BLaER1 treated with 17β-estradiol and CSF1 and Interleukin-3, amounts not matched to agents 10 nM and 100 nM (cell line): ENCODE measurements around the gene APOBEC4.
A peak's percentile ranks its signal among the peaks of the same experiment; 100 is the strongest.

Experiments
- H3K27ac ChIP-seq, 11 experiments: shearing (Covaris generic); formaldehyde crosslinking; 2 replicates each; pipeline ENCODE4 v1.8.1; 2022
- H3K27me3 ChIP-seq, 11 experiments: shearing (Covaris generic); formaldehyde crosslinking; 2 replicates each; pipeline ENCODE4 v1.8.1; 2022
- H3K36me3 ChIP-seq, 11 experiments: shearing (Covaris generic); formaldehyde crosslinking; 2 replicates each; pipeline ENCODE4 v1.8.1; 2022
- H3K4me1 ChIP-seq, 10 experiments: shearing (Covaris generic); formaldehyde crosslinking; 2 replicates each; pipeline ENCODE4 v1.8.1; 2022
- H3K4me2 ChIP-seq, 11 experiments: shearing (Covaris generic); formaldehyde crosslinking; 2 replicates each; pipeline ENCODE4 v1.8.1; 2022
- H3K4me3 ChIP-seq, 10 experiments: shearing (Covaris generic); formaldehyde crosslinking; 2 replicates each; pipeline ENCODE4 v1.8.1; 2022
- H3K9ac ChIP-seq, 11 experiments: shearing (Covaris generic); formaldehyde crosslinking; 2 replicates each; pipeline ENCODE4 v1.8.1; 2022
- H3K9me3 ChIP-seq, 11 experiments: shearing (Covaris generic); formaldehyde crosslinking; replicated peaks in 1 of 11; 2 replicates each; pipeline ENCODE4 v1.8.1; 2022
- H4K20me1 ChIP-seq, 11 experiments: shearing (Covaris generic); formaldehyde crosslinking; 2 replicates each; pipeline ENCODE4 v1.8.1; 2022
- Cebpa-rat ChIP-seq, 11 experiments: shearing (Covaris generic); IDR thresholded peaks; 2 replicates each; pipeline ENCODE4 v1.8.1; 2022

The APOBEC4 gene

DNA sequence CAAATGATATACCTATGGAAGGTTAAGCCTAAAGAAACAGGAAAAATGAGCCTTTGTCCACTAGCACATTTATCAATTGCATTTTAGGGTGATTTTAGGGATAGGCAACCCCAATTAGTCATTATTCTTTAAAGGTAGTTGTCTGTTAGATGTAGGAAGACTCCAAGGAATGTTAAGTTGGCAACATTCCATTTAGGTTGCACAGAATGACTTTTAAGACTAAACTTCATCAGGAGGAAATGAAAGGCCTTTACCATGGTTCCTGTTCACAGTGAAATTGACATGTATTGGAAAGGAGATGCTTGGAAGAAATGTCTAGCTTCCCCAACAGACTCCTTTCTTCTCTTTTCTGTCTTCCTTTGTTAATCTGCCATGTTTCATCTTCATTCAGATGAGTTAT is 1.6 kb upstream of the APOBEC4 start:
- H3K9ac ChIP-seq: no peak overlapping the region
- H4K20me1 ChIP-seq: no peaks in the 10 kb centered on the region
- H3K4me3 ChIP-seq: no peak overlapping the region
- H3K27ac ChIP-seq: peak overlapping the region in 6 of 11 experiments; percentile 2 to 65 (median 14); a peak in 4 of 22 replicates
- peak overlapping the region; percentile 64 to 89 (median 76); a peak in 21 of 22 replicates for H3K4me2 ChIP-seq
- H3K27me3 ChIP-seq: no peaks in the 10 kb centered on the region
- peaks cover 0 to 7% (median 0%) of the 10 kb centered on the region in 11 experiments; a peak in 2 of 22 replicates for H3K9me3 ChIP-seq
- no peak for TF ChIP-seq Cebpa-rat (IDR thresholded peaks at IDR 0.05)
- peaks cover 42 to 54% (median 47%) of the 10 kb centered on the region in 10 experiments for H3K4me1 ChIP-seq
- no peaks in the 10 kb centered on the region for H3K36me3 ChIP-seq

DNA sequence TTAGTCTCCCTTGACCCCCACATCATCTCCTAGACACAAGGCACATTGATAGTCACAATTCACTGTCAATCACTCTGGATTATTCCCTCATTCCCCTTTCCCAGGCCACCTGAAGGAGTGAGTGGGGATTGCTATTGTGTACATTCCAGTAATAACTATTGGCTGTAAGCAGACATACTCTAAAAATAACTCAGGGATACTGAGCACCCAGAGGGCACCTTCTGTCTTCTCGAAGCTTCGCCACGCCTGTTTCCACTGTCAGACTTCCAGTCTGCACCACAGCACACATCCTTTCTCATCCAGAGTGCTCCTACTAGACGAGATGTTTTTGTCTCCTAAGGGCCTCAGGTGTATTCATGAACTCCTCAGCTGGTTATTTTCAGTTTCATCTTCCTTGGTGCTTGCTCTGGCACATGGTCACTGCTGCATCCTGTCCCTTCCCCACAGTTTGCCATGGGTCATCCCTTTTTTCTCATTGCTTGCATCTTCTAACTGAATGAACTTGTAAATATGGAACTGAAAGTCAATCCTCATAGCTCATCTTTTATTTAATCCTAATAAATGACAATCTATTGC is 848 bp upstream of the APOBEC4 start:
- Histone ChIP-seq H3K9ac (peak overlapping the region in 4 of 11 experiments; percentile 6 to 52 (median 18); a peak in 2 of 22 replicates), H3K4me3 (no peak overlapping the region), H3K4me2 (peak overlapping the region; percentile 64 to 89 (median 76)), H3K36me3 (no peaks in the 10 kb centered on the region), H3K4me1 (peaks cover 42 to 54% (median 47%) of the 10 kb centered on the region in 10 experiments), H4K20me1 (no peaks in the 10 kb centered on the region), H3K27me3 (no peaks in the 10 kb centered on the region), H3K9me3 (peaks cover 0 to 7% (median 0%) of the 10 kb centered on the region in 11 experiments; a peak in 2 of 22 replicates), H3K27ac (peak overlapping the region; percentile 17 to 77 (median 43); a peak in 16 of 22 replicates)
- no peak for TF ChIP-seq Cebpa-rat (IDR thresholded peaks at IDR 0.05)

DNA sequence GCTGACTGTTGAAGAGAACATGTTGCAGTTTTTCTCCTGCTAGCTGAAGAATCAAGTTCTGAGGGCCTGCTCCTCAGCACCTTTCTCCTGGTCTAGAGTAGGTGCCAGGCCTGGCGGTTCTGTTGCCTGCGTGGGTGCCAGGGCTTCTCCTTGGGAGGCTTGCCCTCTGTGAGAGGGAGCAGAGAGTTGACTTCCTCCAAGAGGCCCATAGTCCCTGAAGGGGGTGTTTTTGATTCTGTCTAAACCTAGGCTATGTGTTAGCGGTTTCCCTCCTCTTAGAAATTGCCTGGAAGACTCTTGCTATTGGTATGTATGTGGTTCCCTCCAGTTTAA is 312 bp upstream of the APOBEC4 start:
- Histone ChIP-seq H3K36me3 (no peaks in the 10 kb centered on the region), H3K4me3 (no peak overlapping the region), H3K9me3 (peaks cover 0 to 7% (median 0%) of the 10 kb centered on the region in 11 experiments; a peak in 2 of 22 replicates), H3K4me1 (peaks cover 42 to 56% (median 47%) of the 10 kb centered on the region in 10 experiments), H3K9ac (peak overlapping the region in 4 of 11 experiments; percentile 6 to 52 (median 18); a peak in 2 of 22 replicates), H3K4me2 (peak overlapping the region; percentile 64 to 89 (median 76)), H3K27ac (peak overlapping the region; percentile 17 to 77 (median 43); a peak in 18 of 22 replicates), H4K20me1 (no peaks in the 10 kb centered on the region), H3K27me3 (no peaks in the 10 kb centered on the region)
- TF ChIP-seq Cebpa-rat (IDR thresholded peaks at IDR 0.05): no peak

DNA sequence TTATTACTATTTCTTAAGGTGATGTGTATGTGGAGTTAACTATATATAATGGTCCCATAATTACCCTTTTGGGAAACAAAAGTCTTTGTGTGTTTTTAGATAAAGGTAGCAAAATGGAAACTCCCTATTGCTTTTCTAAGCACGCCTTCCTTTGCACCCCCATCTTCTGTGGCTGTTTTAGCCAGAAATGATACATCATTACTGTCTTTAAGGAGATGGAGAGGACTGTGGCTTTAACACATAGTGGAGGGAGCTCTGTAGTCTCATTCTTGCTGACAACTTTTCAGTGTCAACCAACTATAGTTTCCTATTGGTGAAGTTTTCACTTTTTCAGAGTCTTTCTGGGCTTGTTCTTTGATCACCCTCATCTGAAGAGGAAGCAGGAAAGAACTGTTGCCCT is 1.0 kb downstream of the APOBEC4 start:
- no peak for TF ChIP-seq Cebpa-rat (IDR thresholded peaks at IDR 0.05)
- H3K36me3 ChIP-seq: no peaks in the 10 kb centered on the region
- peak overlapping the region in 9 of 11 experiments; percentile 24 to 77 (median 52); a peak in 18 of 22 replicates for H3K27ac ChIP-seq
- H3K4me2 ChIP-seq: peak overlapping the region; percentile 64 to 89 (median 76); a peak in 21 of 22 replicates
- H3K9me3 ChIP-seq: no peaks in the 10 kb centered on the region
- no peak overlapping the region for H3K4me3 ChIP-seq
- peak overlapping the region in 4 of 11 experiments; percentile 0 to 49 (median 16); a peak in 5 of 22 replicates for H3K9ac ChIP-seq
- H3K27me3 ChIP-seq: no peaks in the 10 kb centered on the region
- peaks cover 42 to 69% (median 47%) of the 10 kb centered on the region in 10 experiments for H3K4me1 ChIP-seq
- no peaks in the 10 kb centered on the region for H4K20me1 ChIP-seq

DNA sequence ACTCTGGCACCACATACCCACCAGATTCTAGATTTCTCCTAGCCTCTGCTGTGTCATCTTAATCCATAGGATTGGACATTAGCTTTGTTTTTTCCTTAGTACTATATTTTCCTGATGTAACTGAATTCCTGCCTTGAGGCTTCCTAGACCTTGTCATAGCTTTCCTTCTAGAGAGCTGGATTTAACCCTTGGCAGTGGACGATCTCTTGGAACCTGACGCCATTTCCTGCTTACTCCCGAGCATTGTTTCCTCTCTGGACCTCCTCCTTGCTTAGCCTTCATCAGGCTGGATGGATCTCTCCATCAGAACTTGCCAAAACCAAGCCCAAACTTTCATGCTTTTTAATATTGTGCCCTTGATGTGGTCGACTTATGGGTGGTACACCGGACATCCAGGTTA is 1.5 kb downstream of the APOBEC4 start:
- Histone ChIP-seq H3K9me3 (no peaks in the 10 kb centered on the region), H3K4me3 (no peak overlapping the region), H3K9ac (peak overlapping the region in 3 of 11 experiments; percentile 0 to 49 (median 3); a peak in 3 of 22 replicates), H4K20me1 (no peaks in the 10 kb centered on the region), H3K4me1 (peaks cover 43 to 74% (median 48%) of the 10 kb centered on the region in 10 experiments), H3K36me3 (no peaks in the 10 kb centered on the region), H3K27ac (peak overlapping the region in 7 of 11 experiments; percentile 39 to 77 (median 54); a peak in 13 of 22 replicates), H3K4me2 (peak overlapping the region; percentile 64 to 89 (median 76); a peak in 21 of 22 replicates), H3K27me3 (no peaks in the 10 kb centered on the region)
- TF ChIP-seq Cebpa-rat (IDR thresholded peaks at IDR 0.05): no peak

DNA sequence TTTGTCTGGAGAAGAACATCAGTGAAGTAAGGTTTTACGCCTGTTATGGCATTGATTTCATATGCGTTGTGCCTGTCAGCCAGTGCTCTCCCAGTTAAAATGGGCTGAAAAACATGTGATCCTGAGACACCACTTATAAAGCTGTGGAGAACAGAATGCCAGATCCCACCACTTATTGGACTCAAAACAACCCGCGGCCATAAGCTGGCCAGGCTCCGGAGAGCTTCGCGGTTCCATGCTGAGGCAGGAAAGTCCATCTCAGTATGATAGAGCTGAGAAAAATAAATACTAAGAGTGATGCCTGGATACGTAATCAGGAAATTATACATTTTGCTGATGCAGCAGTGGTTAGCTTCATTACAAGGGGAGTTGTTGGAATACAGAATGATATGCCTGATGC is 5.1 kb downstream of the APOBEC4 start:
- Histone ChIP-seq H3K27me3 (no peaks in the 10 kb centered on the region), H3K4me2 (peak overlapping the region in 2 of 11 experiments; percentile 2 to 15; a peak in 1 of 22 replicates), H3K36me3 (no peaks in the 10 kb centered on the region), H3K4me3 (no peak overlapping the region), H3K9ac (no peak overlapping the region), H3K4me1 (peaks cover 19 to 43% (median 26%) of the 10 kb centered on the region in 10 experiments), H3K27ac (no peak overlapping the region), H4K20me1 (no peaks in the 10 kb centered on the region), H3K9me3 (no peaks in the 10 kb centered on the region)
- no peak for TF ChIP-seq Cebpa-rat (IDR thresholded peaks at IDR 0.05)

DNA sequence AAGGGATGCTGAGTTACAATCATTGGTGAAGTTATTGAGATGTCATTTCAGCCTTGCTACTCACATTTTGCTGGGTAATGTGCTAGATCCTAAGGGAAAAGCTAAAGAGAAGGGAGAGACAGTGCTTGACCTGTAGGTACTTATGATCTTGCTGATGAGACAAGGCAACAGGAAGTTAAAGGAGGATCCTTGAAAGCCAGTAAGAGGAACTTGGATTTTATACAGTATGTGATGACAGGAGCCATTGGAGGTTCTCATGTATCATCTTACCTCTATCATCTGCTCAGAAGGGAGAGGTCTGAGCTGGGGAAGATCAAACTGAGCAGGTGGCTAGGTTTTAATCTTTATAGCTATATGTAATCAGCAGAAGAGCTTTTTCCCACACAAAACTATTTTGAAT is 6.3 kb downstream of the APOBEC4 start:
- Histone ChIP-seq H3K27me3 (no peaks in the 10 kb centered on the region), H3K9ac (no peak overlapping the region), H3K4me2 (peak overlapping the region in 5 of 11 experiments; percentile 3 to 62 (median 34); a peak in 7 of 22 replicates), H3K36me3 (no peaks in the 10 kb centered on the region), H3K27ac (no peak overlapping the region), H4K20me1 (no peaks in the 10 kb centered on the region), H3K4me1 (peaks cover 7 to 30% (median 13%) of the 10 kb centered on the region in 10 experiments), H3K4me3 (no peak overlapping the region), H3K9me3 (no peaks in the 10 kb centered on the region)
- no peak for TF ChIP-seq Cebpa-rat (IDR thresholded peaks at IDR 0.05)

DNA sequence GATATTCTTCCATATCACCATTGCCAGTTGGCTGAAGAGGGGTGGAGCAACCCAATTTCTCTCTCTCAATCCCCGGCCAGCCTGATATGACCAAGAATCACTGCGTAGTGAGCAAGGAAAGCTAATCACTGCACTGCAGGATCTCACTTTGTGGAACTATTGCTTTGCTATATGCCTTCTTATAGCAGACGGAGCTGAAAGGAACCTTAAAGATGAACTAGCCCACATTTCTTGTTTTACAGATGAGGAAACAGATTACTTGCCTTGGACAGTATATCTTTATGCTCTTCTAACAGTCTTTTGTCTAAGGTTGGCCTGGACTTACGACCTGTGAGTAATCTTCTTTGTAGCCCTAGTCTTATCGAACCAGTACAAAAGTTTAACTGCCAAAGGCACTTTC is 7.6 kb downstream of the APOBEC4 start:
- H3K4me3 ChIP-seq: no peak overlapping the region
- H3K36me3 ChIP-seq: no peaks in the 10 kb centered on the region
- TF ChIP-seq Cebpa-rat (IDR thresholded peaks at IDR 0.05): no peak
- no peak overlapping the region for H3K4me2 ChIP-seq
- H3K9me3 ChIP-seq: no peaks in the 10 kb centered on the region
- peaks cover 0 to 24% (median 6%) of the 10 kb centered on the region in 10 experiments; a peak in 12 of 20 replicates for H3K4me1 ChIP-seq
- H3K27ac ChIP-seq: no peak overlapping the region
- no peaks in the 10 kb centered on the region for H3K27me3 ChIP-seq
- H4K20me1 ChIP-seq: no peaks in the 10 kb centered on the region
- H3K9ac ChIP-seq: no peak overlapping the region

DNA sequence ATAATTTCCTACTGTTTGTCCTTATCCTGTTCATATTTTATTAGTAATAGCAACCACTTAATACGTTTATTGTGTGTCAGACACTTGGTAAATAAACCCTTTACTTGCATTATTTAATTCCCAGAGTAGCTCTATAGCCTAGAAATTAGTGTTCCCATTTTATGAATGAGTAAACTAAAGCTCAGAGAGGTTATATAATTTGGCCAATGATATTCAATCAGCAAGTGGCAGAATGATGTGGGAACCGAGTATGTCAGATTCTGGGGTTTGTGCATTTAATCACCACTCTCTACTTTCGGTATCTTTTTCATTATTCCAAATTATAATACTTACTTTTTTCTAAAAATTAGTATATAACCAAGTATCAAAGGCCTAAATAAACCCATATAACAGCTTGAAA is 10.9 kb downstream of the APOBEC4 start:
- Histone ChIP-seq H3K27me3 (no peaks in the 10 kb centered on the region), H3K9ac (no peak overlapping the region), H4K20me1 (no peaks in the 10 kb centered on the region), H3K36me3 (no peaks in the 10 kb centered on the region), H3K4me2 (no peak overlapping the region), H3K9me3 (no peaks in the 10 kb centered on the region), H3K27ac (no peak overlapping the region), H3K4me3 (no peak overlapping the region), H3K4me1 (peaks cover 0 to 10% (median 6%) of the 10 kb centered on the region in 10 experiments; a peak in 13 of 20 replicates)
- no peak for TF ChIP-seq Cebpa-rat (IDR thresholded peaks at IDR 0.05)
